HG02938 (cell line): ENCODE data around the gene PSMB10.
"Not testable (repeated sequence)": the region's sequence is repeated elsewhere in the genome, so short reads cannot be mapped to it uniquely, and the experiment has no call there.

Source experiments
- ATAC-seq: cut with Tn5 transposase; IDR thresholded peaks from one replicate; pipeline ENCODE4 v1.9.1; 2021; ENCODE audit warnings: mild to moderate bottlenecking, moderate library complexity; ENCODE audit not compliant: unreplicated experiment

PSMB10 gene

DNA sequence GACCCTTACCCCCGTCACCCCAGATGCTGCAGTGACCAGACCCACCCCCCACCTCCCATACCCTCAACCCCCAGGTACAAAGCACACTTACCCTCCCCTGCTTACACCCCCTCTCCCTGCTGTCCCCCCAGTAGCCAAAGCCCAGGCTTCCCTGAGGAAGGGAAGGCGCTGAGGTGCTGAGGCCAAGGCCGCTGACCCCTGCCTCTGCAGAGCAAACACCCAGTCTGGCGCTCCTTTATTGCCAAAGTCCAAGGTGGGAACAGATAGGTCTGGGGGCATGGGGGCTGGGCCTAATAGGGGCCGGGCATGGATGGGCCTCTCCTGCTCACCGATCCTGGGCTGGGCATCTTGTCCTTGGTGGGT lies 6.6 kb upstream of the PSMB10 start:
- no peak for ATAC-seq

GRCh38 chr16:67942510-67943255 lies 6.0 kb upstream of the PSMB10 start:
- no peak for ATAC-seq

GRCh38 chr16:67942200-67942509 lies 5.5 kb upstream of the PSMB10 start:
- no peak for ATAC-seq

DNA sequence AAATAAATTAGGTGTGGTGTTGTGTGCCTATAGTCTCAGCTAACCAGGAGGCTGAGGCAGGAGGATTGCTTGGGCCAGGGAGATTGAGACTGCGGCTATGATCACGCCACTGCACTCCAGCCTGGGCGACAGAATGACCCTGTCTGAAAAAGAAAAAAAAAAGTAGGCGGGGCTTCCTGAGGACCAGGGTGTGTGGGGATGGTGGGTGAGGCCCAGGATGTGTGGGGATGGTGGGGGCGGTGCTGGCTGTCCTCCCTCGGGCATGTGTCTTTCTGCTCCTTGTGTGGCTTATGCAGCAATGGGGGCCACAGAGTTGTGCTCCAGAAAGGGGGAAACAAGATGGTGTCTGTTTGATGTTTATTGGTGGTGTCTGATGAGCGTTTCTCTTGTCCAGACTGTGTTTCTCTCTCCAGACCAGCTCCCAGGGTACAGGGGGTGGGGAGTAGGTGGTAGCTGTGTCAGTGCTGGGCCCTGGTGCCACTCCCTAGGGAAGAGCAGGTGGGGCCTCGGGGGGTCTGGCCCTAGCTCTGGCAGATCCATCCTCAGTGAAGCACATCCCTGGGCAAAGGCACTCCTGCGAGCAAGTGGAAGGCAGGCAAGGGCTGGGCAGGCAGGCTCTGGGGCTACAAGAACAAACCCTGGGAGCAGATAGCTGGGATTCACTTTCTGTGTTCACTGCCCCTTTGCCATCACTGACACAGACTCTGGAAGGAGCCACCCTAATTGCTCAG lies 5.0 kb upstream of the PSMB10 start:
- ATAC-seq, result no peak

- no peak for ATAC-seq
These were observed 3.9 kb upstream of the PSMB10 start for GRCh38 chr16:67940446-67941089.

DNA sequence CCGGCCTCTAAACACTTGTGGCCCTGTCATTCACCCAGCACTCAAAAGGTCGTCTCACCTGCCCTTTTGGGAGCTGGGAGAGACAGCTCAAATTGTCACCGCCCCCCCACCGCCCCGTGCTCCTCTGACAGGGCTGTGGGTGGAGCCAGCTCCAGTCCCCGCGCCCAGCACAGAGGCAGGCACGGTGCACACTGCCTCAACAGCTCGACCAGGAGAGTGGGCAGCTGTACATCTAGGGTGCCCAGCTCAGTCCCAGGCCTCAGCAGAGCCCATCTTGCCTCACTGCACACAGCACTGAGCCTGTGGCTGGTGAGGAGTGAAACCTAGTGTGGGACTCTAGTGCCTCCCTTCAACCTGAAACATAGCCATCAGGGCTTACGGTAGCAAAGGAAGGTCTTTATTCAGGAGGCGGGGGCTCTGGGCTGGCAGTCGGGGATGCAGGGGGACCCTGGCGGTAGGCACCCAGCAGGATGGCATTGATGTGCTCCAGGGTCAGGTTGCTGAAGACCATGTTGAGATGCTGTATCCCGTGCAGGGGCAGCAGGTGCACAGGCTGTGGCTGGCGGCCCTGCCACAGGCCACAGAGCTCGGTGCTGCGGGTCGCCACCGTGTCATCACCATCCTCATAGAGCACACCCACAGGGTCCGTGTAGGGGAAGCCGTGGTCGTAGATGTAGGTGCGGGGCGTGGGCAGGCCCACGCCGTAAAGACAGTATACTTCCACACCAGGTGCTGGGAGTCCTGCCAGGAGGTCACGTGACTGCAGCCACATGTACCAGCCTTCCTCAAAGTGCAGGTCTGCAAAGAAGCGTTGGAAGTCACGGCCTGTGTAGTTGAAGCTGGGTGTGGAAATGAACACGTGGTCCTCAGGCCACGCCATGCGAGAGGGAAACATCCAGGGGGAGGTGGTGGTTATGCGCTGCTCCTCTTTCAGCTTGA lies 3.1 kb upstream of the PSMB10 start:
- ATAC-seq, result no peak

GRCh38 chr16:67937713-67938112 lies 1.1 kb upstream of the PSMB10 start:
- ATAC-seq, result not testable (repeated sequence)

DNA sequence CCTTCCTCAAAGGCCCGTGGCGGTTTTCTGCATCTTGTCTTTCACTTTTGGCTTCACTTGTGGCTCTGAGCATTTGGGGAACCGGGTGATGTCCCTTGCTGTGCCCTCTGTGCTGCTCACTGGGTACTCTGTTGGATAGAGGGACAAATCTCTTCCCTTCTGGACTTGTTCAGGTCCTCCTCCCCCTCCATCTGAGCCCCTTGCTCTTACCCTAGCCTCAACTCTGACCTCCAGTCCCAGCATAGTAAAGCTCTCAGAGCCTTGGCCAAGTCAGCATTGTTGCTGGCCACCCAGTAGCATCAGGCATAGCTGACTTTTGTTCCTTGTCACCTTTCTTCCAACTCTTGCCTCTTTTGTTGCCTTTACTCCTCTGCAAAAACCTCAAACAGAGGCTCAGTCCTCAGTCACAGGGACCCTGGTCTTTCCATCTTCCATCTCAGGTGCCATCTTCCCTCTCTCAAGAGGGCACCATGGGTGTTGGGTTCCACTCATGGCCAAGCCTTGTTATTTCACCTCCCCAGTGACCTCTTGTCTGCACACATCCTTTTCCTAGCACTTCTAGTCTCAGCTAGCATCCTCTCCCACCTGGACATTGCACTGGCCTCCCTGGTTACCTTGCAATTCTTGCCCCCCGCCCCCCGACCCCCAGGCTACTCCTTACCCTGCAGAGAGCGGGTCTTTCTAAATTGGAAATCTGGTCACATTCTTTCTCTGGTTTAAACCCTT lies 393 bp upstream of the PSMB10 start:
- peak; percentile 50 for ATAC-seq

DNA sequence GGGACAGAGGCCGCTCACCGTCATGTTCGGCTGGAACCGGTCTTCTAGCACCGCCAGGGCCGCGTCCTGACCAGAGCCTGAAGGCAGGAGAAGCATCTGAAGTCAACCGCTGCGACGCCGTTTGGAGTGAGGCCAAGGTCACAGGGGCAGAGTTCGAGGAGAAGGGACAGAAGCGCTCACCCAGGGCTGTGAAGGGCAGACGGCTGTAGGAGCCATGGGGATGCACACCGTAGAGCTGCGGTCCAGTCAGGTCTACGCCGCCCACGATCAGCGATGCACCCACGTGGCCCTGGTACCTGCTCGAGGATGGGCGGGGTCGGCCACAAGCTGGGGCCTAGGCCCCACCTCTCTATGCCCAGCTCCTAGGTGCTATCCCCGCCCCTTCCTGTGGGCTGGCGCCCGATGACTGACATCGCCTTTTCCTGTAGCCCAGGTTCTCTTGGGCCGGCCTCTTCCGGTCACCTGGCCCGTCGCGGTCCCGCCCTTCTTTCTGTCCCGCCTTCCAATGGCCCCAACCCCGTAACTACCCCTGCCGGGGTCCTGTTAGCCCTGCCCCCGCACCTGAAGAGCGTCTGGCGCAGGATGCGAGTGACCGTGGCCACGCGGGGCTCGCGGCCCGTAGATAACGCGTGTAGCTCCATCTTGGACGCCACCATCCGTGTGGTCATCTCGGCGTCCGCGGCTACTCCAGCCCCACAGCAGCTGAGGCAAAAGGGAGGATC lies 1.1 kb downstream of the PSMB10 start:
- ATAC-seq, result peak; percentile 73

- no peak for ATAC-seq
These were observed 1.6 kb downstream of the PSMB10 start for GRCh38 chr16:67935101-67935401.

GRCh38 chr16:67934306-67935100 lies 2.1 kb downstream of the PSMB10 start:
- ATAC-seq, result no peak

GRCh38 chr16:67933805-67934204 lies 2.8 kb downstream of the PSMB10 start:
- no peak for ATAC-seq

- ATAC-seq, result no peak
These were observed 4.2 kb downstream of the PSMB10 start for GRCh38 chr16:67932462-67932840.

- ATAC-seq, result no peak
These were observed 4.8 kb downstream of the PSMB10 start, which contains the start of gene CTRL for GRCh38 chr16:67931712-67932461. TSS of gene CTRL (minus strand) at chr16:67931862. CDS start at chr16:67931852, 10 bp downstream.

GRCh38 chr16:67930678-67931211 lies 5.9 kb downstream of the PSMB10 start:
- no peak for ATAC-seq

- ATAC-seq, result no peak
These were observed 6.5 kb downstream of the PSMB10 start for GRCh38 chr16:67930191-67930590.

- no peak for ATAC-seq
These were observed 7.9 kb downstream of the PSMB10 start for GRCh38 chr16:67928561-67929364.
